Loucy (cell line): ENCODE data around the gene CFAP20DC.

Experiments
- H2AFZ ChIP-seq: fragments of 200-600 bp; sonication (generic); 2 replicates; pipeline ENCODE4 v1.6.0; 2016; ENCODE audit warnings: antibody characterized with exemption, mild to moderate bottlenecking, low read length, moderate library complexity
- H3F3A ChIP-seq: fragments of 200-600 bp; 2 replicates; pipeline ENCODE4 v1.6.0; 2016; ENCODE audit warnings: antibody characterized with exemption, low read depth, mild to moderate bottlenecking
- H3K27me3 ChIP-seq: fragments of 200-600 bp; sonication (generic); 2 replicates; pipeline ENCODE4 v1.6.1; 2014; ENCODE audit warnings: low read length, mild to moderate bottlenecking; ENCODE audit not compliant: insufficient read depth, poor library complexity, severe bottlenecking
- H3K36me3 ChIP-seq: fragments of 200-600 bp; sonication (generic); 2 replicates; pipeline ENCODE4 v1.6.1; 2016; ENCODE audit warnings: low read length; ENCODE audit not compliant: insufficient read depth
- H3K4me1 ChIP-seq: fragments of 200-600 bp; sonication (generic); 2 replicates; pipeline ENCODE4 v1.5.1; 2014; ENCODE audit warnings: low read length, mild to moderate bottlenecking; ENCODE audit not compliant: insufficient read depth, poor library complexity, severe bottlenecking
- H3K4me2 ChIP-seq: fragments of 200-600 bp; sonication (generic); 2 replicates; pipeline ENCODE4 v1.6.0; 2014; ENCODE audit warnings: antibody characterized with exemption, low read length, low read depth, mild to moderate bottlenecking; ENCODE audit not compliant: poor library complexity, severe bottlenecking
- H3K4me3 ChIP-seq: fragments of 200-600 bp; sonication (generic); 2 replicates; pipeline ENCODE4 v1.5.1; 2014; ENCODE audit warnings: low read length, mild to moderate bottlenecking, mixed read lengths; ENCODE audit not compliant: poor library complexity, severe bottlenecking
- H3K79me2 ChIP-seq: fragments of 200-600 bp; sonication (generic); 2 replicates; pipeline ENCODE4 v1.6.1; 2014; ENCODE audit warnings: low read length; ENCODE audit not compliant: insufficient read depth
- H3K9ac ChIP-seq: fragments of 200-600 bp; sonication (generic); 2 replicates; pipeline ENCODE4 v1.6.0; 2014; ENCODE audit warnings: mild to moderate bottlenecking, low read depth, low read length, moderate library complexity; ENCODE audit not compliant: poor library complexity, severe bottlenecking
- H3K9me2 ChIP-seq: fragments of 200-600 bp; sonication (generic); replicated peaks from 2 replicates; pipeline ENCODE4 v1.6.1; 2016; ENCODE audit warnings: low read depth, low read length, mixed read lengths
- H3K9me3 ChIP-seq: fragments of 200-600 bp; sonication (generic); 2 replicates; pipeline ENCODE4 v1.6.1; 2014; ENCODE audit warnings: mild to moderate bottlenecking, antibody characterized with exemption, low read length, low read depth; ENCODE audit not compliant: insufficient read depth
- H4K20me1 ChIP-seq: fragments of 200-600 bp; sonication (generic); 2 replicates; pipeline ENCODE4 v1.6.0; 2014; ENCODE audit warnings: antibody characterized with exemption, low read length, mild to moderate bottlenecking; ENCODE audit not compliant: insufficient read depth, poor library complexity, severe bottlenecking
- EZH2phosphoT487 ChIP-seq: fragments of 200-600 bp; IDR thresholded peaks from 2 replicates; pipeline ENCODE4 v1.6.1; 2018; ENCODE audit warnings: antibody characterized with exemption, mild to moderate bottlenecking, moderate library complexity, borderline replicate concordance
- TF ChIP-seq, protein P1 (sequence below): fragments of 200-600 bp; sonication (generic); conservative IDR thresholded peaks from 2 replicates; pipeline ENCODE4 v1.5.1; 2014; ENCODE audit warnings: mild to moderate bottlenecking, antibody characterized with exemption, low read length

Gene CFAP20DC

GRCh38 chr3:58994746-58995330 lies 55.0 kb downstream of the CFAP20DC start:
- Histone ChIP-seq H3K4me1 (peaks cover 5% of the 10 kb centered on the region), H3K27me3 (no peaks in the 10 kb centered on the region), H3K9me3 (no peaks in the 10 kb centered on the region), H3K36me3 (no peaks in the 10 kb centered on the region), H3K9me2 (no peaks in the 10 kb centered on the region), H3K4me3 (peak overlapping the region; percentile 24), H2AFZ (peak overlapping the region; percentile 86), H3K9ac (no peak overlapping the region), H3K4me2 (peak overlapping the region; percentile 21), H3K79me2 (no peaks in the 10 kb centered on the region), H4K20me1 (no peaks in the 10 kb centered on the region), H3F3A (no peaks in the 10 kb centered on the region)
- no peak for TF ChIP-seq EZH2phosphoT487
- TF ChIP-seq, protein P1, sequence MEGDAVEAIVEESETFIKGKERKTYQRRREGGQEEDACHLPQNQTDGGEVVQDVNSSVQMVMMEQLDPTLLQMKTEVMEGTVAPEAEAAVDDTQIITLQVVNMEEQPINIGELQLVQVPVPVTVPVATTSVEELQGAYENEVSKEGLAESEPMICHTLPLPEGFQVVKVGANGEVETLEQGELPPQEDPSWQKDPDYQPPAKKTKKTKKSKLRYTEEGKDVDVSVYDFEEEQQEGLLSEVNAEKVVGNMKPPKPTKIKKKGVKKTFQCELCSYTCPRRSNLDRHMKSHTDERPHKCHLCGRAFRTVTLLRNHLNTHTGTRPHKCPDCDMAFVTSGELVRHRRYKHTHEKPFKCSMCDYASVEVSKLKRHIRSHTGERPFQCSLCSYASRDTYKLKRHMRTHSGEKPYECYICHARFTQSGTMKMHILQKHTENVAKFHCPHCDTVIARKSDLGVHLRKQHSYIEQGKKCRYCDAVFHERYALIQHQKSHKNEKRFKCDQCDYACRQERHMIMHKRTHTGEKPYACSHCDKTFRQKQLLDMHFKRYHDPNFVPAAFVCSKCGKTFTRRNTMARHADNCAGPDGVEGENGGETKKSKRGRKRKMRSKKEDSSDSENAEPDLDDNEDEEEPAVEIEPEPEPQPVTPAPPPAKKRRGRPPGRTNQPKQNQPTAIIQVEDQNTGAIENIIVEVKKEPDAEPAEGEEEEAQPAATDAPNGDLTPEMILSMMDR: peak; percentile 95

DNA sequence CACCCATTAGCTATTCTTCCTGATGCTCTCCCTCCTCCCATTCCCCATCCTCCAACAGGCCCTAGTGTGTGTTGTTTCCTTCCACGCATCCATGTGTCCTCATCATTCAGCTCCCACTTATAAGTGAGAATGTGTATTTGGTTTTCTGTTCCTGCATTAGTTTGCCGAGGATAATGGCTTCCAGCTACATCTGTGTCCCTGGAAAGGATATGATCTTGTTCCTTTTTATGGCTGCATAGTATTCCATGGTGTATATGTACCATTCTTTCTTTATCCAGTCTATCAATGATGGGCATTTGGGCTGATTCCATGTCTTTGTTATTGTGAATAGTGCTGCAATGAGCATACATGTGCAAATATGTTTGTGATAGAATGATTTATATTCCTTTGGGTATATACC lies 56.3 kb downstream of the CFAP20DC start:
- no peaks in the 10 kb centered on the region for H3K9me2 ChIP-seq
- no peaks in the 10 kb centered on the region for H3F3A ChIP-seq
- no peaks in the 10 kb centered on the region for H3K27me3 ChIP-seq
- TF ChIP-seq, protein P1: no peak
- TF ChIP-seq EZH2phosphoT487: no peak
- no peak overlapping the region for H3K4me2 ChIP-seq
- H3K9me3 ChIP-seq: no peaks in the 10 kb centered on the region
- no peak overlapping the region for H2AFZ ChIP-seq
- no peak overlapping the region for H3K4me3 ChIP-seq
- H3K36me3 ChIP-seq: no peaks in the 10 kb centered on the region
- no peaks in the 10 kb centered on the region for H4K20me1 ChIP-seq
- no peaks in the 10 kb centered on the region for H3K4me1 ChIP-seq
- no peak overlapping the region for H3K9ac ChIP-seq
- H3K79me2 ChIP-seq: no peaks in the 10 kb centered on the region

DNA sequence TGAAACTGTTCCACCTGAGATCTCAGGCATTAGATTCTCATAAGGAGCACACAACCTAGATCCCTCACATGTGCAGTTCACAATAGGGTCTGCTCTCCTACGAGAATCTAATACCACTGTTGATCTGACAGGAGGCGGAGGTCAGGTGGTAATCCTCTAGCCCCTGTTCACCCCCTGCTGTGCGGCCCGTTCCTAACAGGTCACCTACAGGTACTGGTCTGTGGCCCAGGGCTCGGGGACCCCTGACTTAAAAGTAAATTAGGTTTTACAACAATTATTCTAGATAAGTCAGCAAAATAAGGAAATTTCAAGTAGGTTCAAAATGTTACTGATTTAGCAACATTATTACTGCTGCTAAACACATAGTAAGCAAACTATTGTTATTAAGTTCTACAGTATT lies 58.2 kb downstream of the CFAP20DC start:
- Histone ChIP-seq H3K4me2 (no peak overlapping the region), H3K9me2 (no peaks in the 10 kb centered on the region), H3K9ac (no peak overlapping the region), H4K20me1 (no peaks in the 10 kb centered on the region), H3K27me3 (no peaks in the 10 kb centered on the region), H3K36me3 (no peaks in the 10 kb centered on the region), H2AFZ (no peak overlapping the region), H3K79me2 (no peaks in the 10 kb centered on the region), H3F3A (no peaks in the 10 kb centered on the region), H3K4me1 (no peaks in the 10 kb centered on the region), H3K4me3 (no peak overlapping the region), H3K9me3 (no peaks in the 10 kb centered on the region)
- TF ChIP-seq EZH2phosphoT487: no peak
- TF ChIP-seq, protein P1: no peak
